NT2/D1 (cell line): Measurements from ENCODE around the gene LRRC26.

Experiments
- YY1 ChIP-seq: IDR thresholded peaks from 2 replicates; pipeline ENCODE4 v1.6.1; 2011; ENCODE audit not compliant: insufficient read length, insufficient read depth
- ZNF274 ChIP-seq: IDR thresholded peaks from 2 replicates; pipeline ENCODE4 v1.6.1; 2011; ENCODE audit warnings: mild to moderate bottlenecking, low read depth, low read length

- TF ChIP-seq ZNF274 (no peak), YY1 (no peak)
These were observed 25.1 kb upstream of the LRRC26 start for GRCh38 chr9:137194909-137195308.
